ENCODE data around the gene MRTO4. TPM values are rescaled to one million over a fixed set of nuclear protein-coding genes. Genes with fewer than 3 reads are reported as not detected.
A peak's percentile ranks its signal among the peaks of the same experiment; 100 is the strongest.

The MRTO4 gene
- total RNA-seq (10 to 100 TPM; 16.6 to 44.6 (median 20.8) TPM), polyA plus RNA-seq (10 to 100 TPM; 46.4 to 64.0 (median 51.1) TPM)
- long read RNA-seq, donor 1, transcript MRTO4-201 (8 exons, 2,315 nt), result major isoform, 17 of 17 reads
- long read RNA-seq, donor 1, partial matches to known transcripts, result 0 of 17 reads
- long read RNA-seq, donor 1, other reads (novel, unspliced or antisense), result 0 of 17 reads
- long read RNA-seq, donor 2, transcript MRTO4-201 (8 exons, 2,315 nt), result major isoform, 7 of 7 reads
- long read RNA-seq, donor 2, partial matches to known transcripts, result 0 of 7 reads
- long read RNA-seq, donor 2, other reads (novel, unspliced or antisense), result 0 of 7 reads
- long read RNA-seq, donor 3, transcript MRTO4-201 (8 exons, 2,315 nt), result major isoform, 15 of 15 reads
- long read RNA-seq, donor 3, partial matches to known transcripts, result 0 of 15 reads
- long read RNA-seq, donor 3, other reads (novel, unspliced or antisense), result 0 of 15 reads
- long read RNA-seq, donor 4, transcript MRTO4-201 (8 exons, 2,315 nt), result major isoform, 14 of 21 reads
- long read RNA-seq, donor 4, partial matches to known transcripts, result 3 of 21 reads
- long read RNA-seq, donor 4, other reads (novel, unspliced or antisense), result 4 of 21 reads
- long read RNA-seq, donor 5, transcript MRTO4-201 (8 exons, 2,315 nt), result major isoform, 59 of 65 reads
- long read RNA-seq, donor 5, partial matches to known transcripts, result 2 of 65 reads
- long read RNA-seq, donor 5, other reads (novel, unspliced or antisense), result 4 of 65 reads
- long read RNA-seq, donor 6, transcript MRTO4-201 (8 exons, 2,315 nt), result major isoform, 7 of 11 reads
- long read RNA-seq, donor 6, partial matches to known transcripts, result 1 of 11 reads
- long read RNA-seq, donor 6, other reads (novel, unspliced or antisense), result 3 of 11 reads
- long read RNA-seq, donor 7, transcript MRTO4-201 (8 exons, 2,315 nt), result major isoform, 12 of 13 reads
- long read RNA-seq, donor 7, partial matches to known transcripts, result 0 of 13 reads
- long read RNA-seq, donor 7, other reads (novel, unspliced or antisense), result 0 of 13 reads
- long read RNA-seq, donor 8, transcript MRTO4-201 (8 exons, 2,315 nt), result major isoform, 26 of 26 reads
- long read RNA-seq, donor 8, partial matches to known transcripts, result 0 of 26 reads
- long read RNA-seq, donor 8, other reads (novel, unspliced or antisense), result 0 of 26 reads
- long read RNA-seq, donor 9, transcript MRTO4-201 (8 exons, 2,315 nt), result major isoform, 12 of 12 reads
- long read RNA-seq, donor 9, partial matches to known transcripts, result 0 of 12 reads
- long read RNA-seq, donor 9, other reads (novel, unspliced or antisense), result 0 of 12 reads
- long read RNA-seq, donor 10, transcript MRTO4-201 (8 exons, 2,315 nt), result major isoform, 13 of 13 reads
- long read RNA-seq, donor 10, partial matches to known transcripts, result 0 of 13 reads
- long read RNA-seq, donor 10, other reads (novel, unspliced or antisense), result 0 of 13 reads

- 0 to 2% (median 1%) methylated on average over 10 to 81 of the region's 81 CpGs for WGBS, 4 donors
- H3K9me3 ChIP-seq (replicated peaks in 1 of 3), result no peaks in the 10 kb centered on the region
- H3K27ac ChIP-seq, result peak within 1 kb of the TSS; percentile 37 to 99 (median 87)
- peak in 2 of 6 experiments; percentile 0 to 11 for TF ChIP-seq CTCF (IDR thresholded peaks at IDR 0.05)
- TF ChIP-seq POLR2A (IDR thresholded peaks at IDR 0.05), result peak; percentile 45 to 47
- H3K4me3 ChIP-seq, result peak within 1 kb of the TSS; percentile 56 to 96 (median 80)
- intact Hi-C loops (cut with DNase I), result no loop called here
- H3K4me1 ChIP-seq (replicated peaks in 1 of 2), result peaks cover 19 to 25% of the 10 kb centered on the region in 2 donors
- DNase-seq, result peak; percentile 71 to 88 (median 84)
- no peaks in the 10 kb centered on the region for H3K27me3 ChIP-seq
- H3K36me3 ChIP-seq (replicated peaks in 1 of 2), result peaks cover 0 to 3% of the 10 kb centered on the region in 2 donors
Measured at GRCh38 chr1:19251305-19252196, at the start of gene MRTO4, which contains the start of gene EMC1. Gene MRTO4 (plus strand): TSS chr1:19251805. CDS start chr1:19251836, 31 bp downstream. Gene EMC1 (minus strand): TSS chr1:19251524. CDS start chr1:19251509, 15 bp downstream.

- intact Hi-C loops (cut with DNase I), result no loop called here
- Histone ChIP-seq H3K27ac (no peak overlapping the region), H3K4me1 (replicated peaks in 1 of 2) (peaks cover 24 to 51% of the 10 kb centered on the region in 2 donors), H3K36me3 (replicated peaks in 1 of 2) (peaks cover 0 to 22% of the 10 kb centered on the region in 2 donors), H3K9me3 (replicated peaks in 1 of 3) (no peaks in the 10 kb centered on the region), H3K27me3 (no peaks in the 10 kb centered on the region), H3K4me3 (no peak overlapping the region)
- 69 to 88% (median 85%) methylated on average over 3 of the region's 3 CpGs for WGBS, 4 donors
- no peak for DNase-seq
- no peak for TF ChIP-seq CTCF (IDR thresholded peaks at IDR 0.05)
- TF ChIP-seq POLR2A (IDR thresholded peaks at IDR 0.05), result no peak
Measured at GRCh38 chr1:19202396-19202795, 49.2 kb upstream of the MRTO4 start.

- no peak for TF ChIP-seq POLR2A (IDR thresholded peaks at IDR 0.05)
- no peak for TF ChIP-seq CTCF (IDR thresholded peaks at IDR 0.05)
- H3K36me3 ChIP-seq (replicated peaks in 1 of 2), result peaks cover 0 to 11% of the 10 kb centered on the region in 2 donors
- H3K27ac ChIP-seq, result peak overlapping the region in 2 of 5 donors; percentile 8 to 26
- peaks cover 26 to 62% of the 10 kb centered on the region in 2 donors for H3K4me1 ChIP-seq (replicated peaks in 1 of 2)
- 39 to 56% (median 45%) methylated on average over 2 of the region's 2 CpGs for WGBS, 4 donors
- peak; percentile 35 to 74 (median 70) for DNase-seq
- no peaks in the 10 kb centered on the region for H3K27me3 ChIP-seq
- intact Hi-C loops (cut with DNase I), result no loop called here
- H3K4me3 ChIP-seq, result no peak overlapping the region
- H3K9me3 ChIP-seq (replicated peaks in 1 of 3), result no peaks in the 10 kb centered on the region
Measured at GRCh38 chr1:19203440-19203839, 48.2 kb upstream of the MRTO4 start.
